ENCODE measurements around the gene NLRP9.
"Not testable (repeated sequence)": the region's sequence is repeated elsewhere in the genome, so short reads cannot be mapped to it uniquely, and the experiment has no call there.

The NLRP9 gene

DNA sequence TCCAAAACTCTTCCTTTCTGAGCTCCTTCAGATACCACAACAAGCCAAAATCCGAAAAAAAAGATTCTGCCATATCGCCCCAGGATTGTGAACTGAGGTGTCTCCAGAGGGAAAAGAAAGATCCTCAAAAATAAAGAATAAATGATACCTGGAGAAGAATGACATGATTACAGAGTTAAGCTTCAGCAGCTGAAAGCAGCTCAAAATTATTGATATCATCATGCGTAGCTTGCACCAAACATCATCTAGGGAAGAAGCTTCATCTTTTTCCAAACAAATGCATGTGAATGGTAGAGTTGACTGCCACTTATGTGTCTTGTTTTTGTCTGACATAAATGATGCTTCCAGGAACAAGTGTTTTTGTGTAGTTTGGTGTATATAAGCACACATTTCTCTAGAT, at the start of gene NLRP9:
Gene NLRP9 (minus strand): TSS at position 101 of the 400 bp plus-strand sequence. CDS start 28 bp downstream, at position 73.
- H3K4me3 ChIP-seq (replicated peaks in 1 of 2; ENCODE audit: low read depth in 2 of 2, low read length in 2 of 2), result no peak within 1 kb of the TSS
- DNase-seq (ENCODE audit: low read depth in 2 of 2), result no peak
- TF ChIP-seq, protein P1, sequence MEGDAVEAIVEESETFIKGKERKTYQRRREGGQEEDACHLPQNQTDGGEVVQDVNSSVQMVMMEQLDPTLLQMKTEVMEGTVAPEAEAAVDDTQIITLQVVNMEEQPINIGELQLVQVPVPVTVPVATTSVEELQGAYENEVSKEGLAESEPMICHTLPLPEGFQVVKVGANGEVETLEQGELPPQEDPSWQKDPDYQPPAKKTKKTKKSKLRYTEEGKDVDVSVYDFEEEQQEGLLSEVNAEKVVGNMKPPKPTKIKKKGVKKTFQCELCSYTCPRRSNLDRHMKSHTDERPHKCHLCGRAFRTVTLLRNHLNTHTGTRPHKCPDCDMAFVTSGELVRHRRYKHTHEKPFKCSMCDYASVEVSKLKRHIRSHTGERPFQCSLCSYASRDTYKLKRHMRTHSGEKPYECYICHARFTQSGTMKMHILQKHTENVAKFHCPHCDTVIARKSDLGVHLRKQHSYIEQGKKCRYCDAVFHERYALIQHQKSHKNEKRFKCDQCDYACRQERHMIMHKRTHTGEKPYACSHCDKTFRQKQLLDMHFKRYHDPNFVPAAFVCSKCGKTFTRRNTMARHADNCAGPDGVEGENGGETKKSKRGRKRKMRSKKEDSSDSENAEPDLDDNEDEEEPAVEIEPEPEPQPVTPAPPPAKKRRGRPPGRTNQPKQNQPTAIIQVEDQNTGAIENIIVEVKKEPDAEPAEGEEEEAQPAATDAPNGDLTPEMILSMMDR (IDR thresholded peaks at IDR 0.05; ENCODE audit: low read depth, low read length), result no peak

DNA sequence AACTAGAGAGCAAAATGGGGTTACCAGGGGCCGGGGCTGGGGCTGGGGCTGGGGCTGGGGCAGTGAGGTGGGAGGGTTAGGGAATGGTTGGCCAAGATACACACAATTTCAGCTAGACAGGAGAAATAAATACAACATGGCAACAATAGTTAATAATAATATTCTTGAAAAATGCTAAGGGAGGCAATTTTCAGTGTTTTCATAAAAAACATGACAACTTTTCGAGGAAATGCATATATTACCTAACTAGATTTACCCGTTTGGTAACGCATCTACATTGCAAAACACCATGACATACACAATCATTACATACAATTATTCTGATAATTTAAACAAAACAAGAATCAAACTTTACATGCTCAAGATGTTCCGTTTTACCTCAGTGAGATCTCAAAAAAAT, 42.9 kb upstream of the NLRP9 start:
- no peak overlapping the region for H3K4me3 ChIP-seq (replicated peaks in 1 of 2; ENCODE audit: low read depth in 2 of 2, low read length in 2 of 2)
- TF ChIP-seq, protein P1 (IDR thresholded peaks at IDR 0.05; ENCODE audit: low read depth, low read length), result no peak
- DNase-seq (ENCODE audit: low read depth in 2 of 2), result no peak

DNA sequence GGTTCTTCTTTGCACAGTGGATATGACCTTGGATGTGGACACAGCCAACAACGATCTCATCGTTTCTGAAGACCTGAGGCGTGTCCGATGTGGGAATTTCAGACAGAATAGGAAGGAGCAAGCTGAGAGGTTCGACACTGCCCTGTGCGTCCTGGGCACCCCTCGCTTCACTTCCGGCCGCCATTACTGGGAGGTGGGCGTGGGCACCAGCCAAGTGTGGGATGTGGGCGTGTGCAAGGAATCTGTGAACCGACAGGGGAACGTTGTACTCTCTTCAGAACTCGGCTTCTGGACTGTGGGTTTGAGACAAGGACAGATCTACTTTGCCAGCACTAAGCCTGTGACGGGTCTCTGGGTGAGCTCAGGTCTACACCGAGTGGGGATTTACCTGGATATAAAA, 40.1 kb upstream of the NLRP9 start:
- TF ChIP-seq, protein P1 (IDR thresholded peaks at IDR 0.05; ENCODE audit: low read depth, low read length), result no peak
- no peak overlapping the region for H3K4me3 ChIP-seq (replicated peaks in 1 of 2; ENCODE audit: low read depth in 2 of 2, low read length in 2 of 2)
- no peak for DNase-seq (ENCODE audit: low read depth in 2 of 2)

DNA sequence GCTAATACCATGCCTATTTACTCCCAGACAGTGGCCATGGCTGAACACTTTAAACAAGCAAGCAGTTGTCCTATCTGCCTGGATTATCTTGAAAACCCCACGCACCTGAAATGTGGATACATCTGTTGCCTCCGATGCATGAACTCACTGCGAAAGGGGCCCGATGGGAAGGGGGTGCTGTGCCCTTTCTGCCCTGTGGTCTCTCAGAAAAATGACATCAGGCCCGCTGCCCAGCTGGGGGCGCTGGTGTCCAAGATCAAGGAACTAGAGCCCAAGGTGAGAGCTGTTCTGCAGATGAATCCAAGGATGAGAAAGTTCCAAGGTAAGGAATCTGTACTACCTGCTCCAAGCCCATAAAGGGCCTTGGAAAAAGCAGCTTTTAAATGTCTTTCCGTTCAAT, 39.3 kb upstream of the NLRP9 start:
- TF ChIP-seq, protein P1 (IDR thresholded peaks at IDR 0.05; ENCODE audit: low read depth, low read length), result no peak
- H3K4me3 ChIP-seq (replicated peaks in 1 of 2; ENCODE audit: low read depth in 2 of 2, low read length in 2 of 2), result no peak overlapping the region
- no peak for DNase-seq (ENCODE audit: low read depth in 2 of 2)

DNA sequence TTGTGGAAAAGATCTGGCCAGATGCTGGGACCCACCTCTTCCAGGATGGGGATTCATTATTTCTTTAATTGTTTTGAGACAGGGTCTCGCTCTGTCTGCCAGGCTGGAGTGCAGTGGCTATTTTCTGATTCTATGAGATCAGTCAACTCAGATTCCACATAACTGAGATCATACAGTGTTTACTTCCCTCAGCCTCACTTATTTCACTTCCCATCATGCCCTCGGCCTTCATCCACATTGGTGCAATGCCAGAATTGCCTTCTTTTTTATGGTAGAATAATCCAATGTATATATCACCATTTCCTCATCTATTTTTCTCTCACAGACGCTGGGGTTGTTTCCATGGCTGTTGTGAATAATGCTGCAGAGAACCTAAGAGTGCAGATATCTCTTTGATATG, 31.4 kb upstream of the NLRP9 start:
- DNase-seq (ENCODE audit: low read depth in 2 of 2); H3K4me3 ChIP-seq (replicated peaks in 1 of 2; ENCODE audit: low read depth in 2 of 2, low read length in 2 of 2): not testable (repeated sequence)

DNA sequence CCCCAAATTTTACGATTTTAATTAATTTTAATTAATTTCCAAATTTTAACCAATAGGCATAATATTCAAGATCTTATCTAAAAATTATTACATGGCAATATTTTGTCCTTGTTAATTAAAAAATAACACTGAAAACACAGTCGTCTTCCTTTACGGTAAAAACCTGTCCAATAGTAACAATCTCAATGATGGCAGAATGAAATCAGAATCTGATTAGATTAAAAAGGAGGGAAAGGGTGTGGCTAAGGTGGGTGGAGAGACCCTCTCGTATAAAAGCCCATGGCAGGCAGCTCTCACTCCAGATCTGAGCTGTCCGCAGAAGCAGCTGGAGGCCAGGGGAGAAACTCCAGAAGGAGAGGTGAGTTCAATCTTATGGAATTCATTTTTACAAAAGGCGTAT, 30.6 kb upstream of the NLRP9 start, which contains the start of gene RFPL4AL1:
Gene RFPL4AL1 (plus strand): TSS at position 301 of the 400 bp plus-strand sequence. CDS start 2,687 bp downstream, outside the sequence.
- DNase-seq (ENCODE audit: low read depth in 2 of 2); H3K4me3 ChIP-seq (replicated peaks in 1 of 2; ENCODE audit: low read depth in 2 of 2, low read length in 2 of 2): not testable (repeated sequence)

DNA sequence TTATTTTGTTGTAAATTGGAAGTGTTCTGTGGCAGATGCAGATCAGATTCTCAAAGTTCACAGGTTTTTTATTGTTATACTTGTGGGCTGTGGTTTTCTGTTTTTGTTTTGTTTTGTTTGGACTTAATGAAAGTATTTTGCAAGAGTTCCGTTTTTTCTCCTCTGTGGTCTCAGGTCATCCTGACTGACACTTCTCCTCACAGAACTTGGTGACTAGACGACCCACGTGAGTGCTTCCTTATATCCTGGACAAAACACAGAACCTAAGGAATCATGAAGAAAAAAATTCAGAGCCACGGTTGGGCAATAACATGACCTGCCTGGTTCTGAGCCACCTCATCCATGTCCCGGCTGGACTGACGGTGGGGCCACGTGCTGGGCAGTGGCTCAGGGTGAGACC, 28.3 kb upstream of the NLRP9 start:
- H3K4me3 ChIP-seq (replicated peaks in 1 of 2; ENCODE audit: low read depth in 2 of 2, low read length in 2 of 2), result no peak overlapping the region
- no peak for DNase-seq (ENCODE audit: low read depth in 2 of 2)
- TF ChIP-seq, protein P1 (IDR thresholded peaks at IDR 0.05; ENCODE audit: low read depth, low read length), result no peak

DNA sequence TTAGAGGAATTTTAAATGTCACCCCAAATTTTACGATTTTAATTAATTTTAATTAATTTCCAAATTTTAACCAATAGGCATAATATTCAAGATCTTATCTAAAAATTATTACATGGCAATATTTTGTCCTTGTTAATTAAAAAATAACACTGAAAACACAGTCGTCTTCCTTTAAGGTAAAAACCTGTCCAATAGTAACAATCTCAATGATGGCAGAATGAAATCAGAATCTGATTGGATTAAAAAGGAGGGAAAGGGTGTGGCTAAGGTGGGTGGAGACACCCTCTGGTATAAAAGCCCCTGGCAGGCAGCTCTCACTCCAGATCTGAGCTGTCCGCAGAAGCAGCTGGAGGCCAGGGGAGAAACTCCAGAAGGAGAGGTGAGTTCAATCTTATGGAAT, 20.6 kb upstream of the NLRP9 start, which contains the start of gene RFPL4A:
Gene RFPL4A (plus strand): TSS at position 301 of the 400 bp plus-strand sequence. CDS start 2,704 bp downstream, outside the sequence.
- DNase-seq (ENCODE audit: low read depth in 2 of 2); H3K4me3 ChIP-seq (replicated peaks in 1 of 2; ENCODE audit: low read depth in 2 of 2, low read length in 2 of 2): not testable (repeated sequence)

DNA sequence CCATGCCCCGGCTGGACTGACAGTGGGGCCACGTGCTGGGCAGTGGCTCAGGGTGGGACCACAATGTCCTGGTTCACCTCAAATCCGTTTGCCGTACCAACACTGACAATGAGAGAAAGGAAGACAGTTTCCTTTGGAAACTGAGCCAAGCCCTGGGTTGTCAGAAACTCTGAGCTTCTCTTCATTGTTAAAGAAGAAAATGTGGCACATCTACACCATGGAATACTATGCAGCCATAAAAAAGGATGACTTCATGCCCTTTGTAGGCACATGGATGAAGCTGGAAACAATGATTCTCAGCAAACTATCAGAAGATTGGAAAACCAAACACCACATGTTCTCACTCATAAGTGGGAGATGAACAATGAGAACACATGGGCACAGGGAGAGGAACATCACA, 18.6 kb upstream of the NLRP9 start:
- DNase-seq (ENCODE audit: low read depth in 2 of 2); H3K4me3 ChIP-seq (replicated peaks in 1 of 2; ENCODE audit: low read depth in 2 of 2, low read length in 2 of 2): not testable (repeated sequence)
